SK-N-MC (cell line): ENCODE data around the gene RAPGEF2.

Experiments
- DNase-seq: peaks from one replicate; pipeline ENCODE4 v3.0.0-alpha.2; 2011; ENCODE audit warnings: low read depth, low spot score
- H3K27ac ChIP-seq: fragments of 200-600 bp; sonication (generic); 2 replicates; pipeline ENCODE4 v1.5.1; 2016; ENCODE audit warnings: mixed run types
- H3K36me3 ChIP-seq: fragments of 200-600 bp; sonication (generic); 2 replicates; pipeline ENCODE4 v1.6.1; 2017; ENCODE audit warnings: antibody characterized with exemption, low read length, mixed read lengths; ENCODE audit not compliant: insufficient read depth
- H3K4me3 ChIP-seq: fragments of 200-600 bp; sonication (generic); 2 replicates; pipeline ENCODE4 v1.5.1; 2016
- H3K9ac ChIP-seq: fragments of 200-600 bp; sonication (generic); 2 replicates; pipeline ENCODE4 v1.8.0; 2017; ENCODE audit warnings: mixed run types, mixed read lengths; ENCODE audit not compliant: insufficient read length
- H3K9me3 ChIP-seq: fragments of 200-600 bp; sonication (generic); 2 replicates; pipeline ENCODE4 v1.6.1; 2017; ENCODE audit warnings: low read depth, mild to moderate bottlenecking, antibody characterized with exemption, low read length, moderate library complexity, mixed read lengths
- EZH2 ChIP-seq: fragments of 200-600 bp; sonication (generic); IDR thresholded peaks from one replicate; pipeline ENCODE4 v1.6.1; 2017; ENCODE audit warnings: antibody characterized with exemption
- FOXP2 ChIP-seq: optimal IDR thresholded peaks from 2 replicates; pipeline ENCODE3; 2011; ENCODE audit warnings: mild to moderate bottlenecking, moderate library complexity; ENCODE audit not compliant: insufficient read depth; ENCODE audit errors: extremely low read length, control extremely low read depth
- POLR2AphosphoS5 ChIP-seq: IDR thresholded peaks from 2 replicates; pipeline ENCODE4 v1.6.1; 2012; ENCODE audit warnings: mild to moderate bottlenecking, low read depth, low read length, borderline replicate concordance

RAPGEF2 gene

DNA sequence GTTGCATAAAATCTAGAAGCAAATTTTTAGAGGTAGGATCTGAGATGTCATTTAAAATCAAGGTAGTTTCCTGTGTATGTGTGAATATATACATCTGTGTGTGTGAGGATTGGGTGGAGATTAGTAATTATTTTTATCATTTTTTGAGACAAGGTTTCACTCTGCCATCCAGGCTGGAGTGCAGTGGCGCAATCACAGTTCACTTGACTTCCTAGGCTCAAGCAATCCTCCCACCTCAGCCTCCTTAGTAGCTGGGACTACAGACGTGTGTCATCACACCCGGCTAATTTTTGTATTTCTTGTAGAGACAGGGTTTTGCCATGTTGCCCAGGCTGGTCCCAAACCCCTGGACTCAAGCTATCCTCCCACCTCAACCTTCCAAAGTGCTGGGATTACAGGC, 188.3 kb downstream of the RAPGEF2 start:
- no peaks in the 10 kb centered on the region for H3K9me3 ChIP-seq
- H3K27ac ChIP-seq: no peak overlapping the region
- DNase-seq: no peak
- no peak overlapping the region for H3K9ac ChIP-seq
- H3K4me3 ChIP-seq: no peak overlapping the region
- no peaks in the 10 kb centered on the region for H3K36me3 ChIP-seq
- no peak for TF ChIP-seq EZH2
- TF ChIP-seq POLR2AphosphoS5: no peak
- no peak for TF ChIP-seq FOXP2

DNA sequence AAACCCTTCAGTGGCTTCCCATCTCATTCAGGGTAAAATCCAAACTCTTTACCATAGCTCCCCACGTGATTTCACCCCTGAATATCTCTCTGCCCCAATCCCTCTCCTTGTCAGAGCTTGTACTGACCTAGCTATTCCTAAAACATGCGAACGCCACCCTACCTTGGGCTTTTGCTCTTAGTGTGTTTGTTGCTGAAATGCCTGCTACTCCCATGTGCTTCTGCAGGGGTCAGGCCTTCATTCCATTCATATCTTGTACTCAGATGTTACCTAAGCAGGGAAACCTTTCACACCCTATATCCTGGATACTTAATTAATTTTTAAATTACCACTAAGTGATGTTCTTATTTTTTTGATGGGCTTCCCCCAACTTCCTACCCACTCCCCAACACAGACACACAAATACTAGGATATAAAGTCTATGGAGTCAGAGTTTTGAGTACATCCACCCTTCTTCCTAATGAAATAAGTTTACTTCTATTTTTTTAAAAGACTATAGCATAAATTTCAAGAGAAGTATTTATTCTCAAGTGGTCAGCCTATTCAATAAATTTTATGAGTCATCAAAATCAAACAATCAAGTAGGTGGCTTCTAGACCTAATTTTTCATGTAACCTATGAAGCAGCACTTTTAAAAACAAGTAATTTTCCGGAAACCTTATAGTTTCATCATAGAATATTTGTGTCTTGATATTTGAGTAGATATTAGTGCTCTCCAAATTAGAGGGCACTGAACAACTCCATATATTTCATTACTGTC, 189.4 kb downstream of the RAPGEF2 start:
- Histone ChIP-seq H3K9ac (no peak overlapping the region), H3K9me3 (no peaks in the 10 kb centered on the region), H3K4me3 (no peak overlapping the region), H3K27ac (no peak overlapping the region), H3K36me3 (no peaks in the 10 kb centered on the region)
- TF ChIP-seq FOXP2: no peak
- no peak for TF ChIP-seq POLR2AphosphoS5
- TF ChIP-seq EZH2: no peak
- DNase-seq: no peak

DNA sequence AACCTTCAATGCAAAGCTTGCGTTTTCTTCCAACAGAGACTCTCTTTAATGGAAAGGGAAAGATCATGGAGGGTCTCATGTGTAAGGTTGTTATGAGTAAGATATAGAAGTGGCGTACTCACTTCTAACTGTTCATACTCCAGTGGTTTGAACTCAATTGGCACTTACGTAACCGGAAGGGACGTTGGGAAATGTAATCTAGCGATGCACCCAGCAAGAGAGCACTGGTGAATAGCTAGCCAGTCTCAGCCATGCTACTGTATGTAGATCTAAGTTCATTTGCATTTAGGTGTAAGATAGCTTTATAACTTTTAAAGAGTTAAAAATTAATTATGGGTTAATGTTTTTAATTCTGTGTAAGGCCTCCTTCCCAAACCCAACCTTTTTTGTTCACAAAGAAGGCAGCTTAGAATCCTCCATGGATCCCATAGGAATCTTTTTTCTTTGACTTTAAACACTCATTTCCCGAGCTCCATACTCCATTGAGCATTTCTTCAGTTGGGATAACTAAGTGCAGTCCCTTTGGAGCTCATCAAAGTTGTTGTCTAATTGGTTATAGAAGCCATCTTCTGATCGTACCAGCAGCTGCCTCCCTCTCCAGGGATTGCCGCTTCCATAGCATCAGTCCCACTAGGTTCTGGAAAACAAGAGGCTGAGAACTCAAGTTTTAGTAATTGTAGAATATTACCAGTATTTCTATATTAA, 191.1 kb downstream of the RAPGEF2 start:
- TF ChIP-seq EZH2: no peak
- TF ChIP-seq POLR2AphosphoS5: no peak
- no peak for TF ChIP-seq FOXP2
- H3K4me3 ChIP-seq: no peak overlapping the region
- H3K9me3 ChIP-seq: no peaks in the 10 kb centered on the region
- H3K9ac ChIP-seq: no peak overlapping the region
- no peak overlapping the region for H3K27ac ChIP-seq
- H3K36me3 ChIP-seq: no peaks in the 10 kb centered on the region
- no peak for DNase-seq

DNA sequence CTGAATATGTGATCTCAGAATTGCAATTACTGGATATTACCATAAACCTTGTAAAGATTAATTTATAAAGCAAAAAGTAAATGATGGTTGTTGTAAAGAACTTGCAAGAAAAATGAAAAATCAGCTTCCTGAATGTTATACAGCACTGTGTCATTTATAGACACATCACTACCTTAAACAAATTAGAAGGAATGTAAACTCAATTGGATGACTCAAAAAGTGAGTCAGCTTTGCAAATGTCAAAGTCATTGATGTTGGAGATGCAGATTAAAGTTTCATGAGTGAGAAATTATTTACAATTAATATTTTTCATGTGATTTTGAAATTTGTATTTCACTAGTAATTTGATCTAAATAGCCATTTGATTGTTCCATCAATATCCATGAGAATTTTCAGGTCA, 193.2 kb downstream of the RAPGEF2 start:
- H3K36me3 ChIP-seq: no peaks in the 10 kb centered on the region
- H3K27ac ChIP-seq: no peak overlapping the region

DNA sequence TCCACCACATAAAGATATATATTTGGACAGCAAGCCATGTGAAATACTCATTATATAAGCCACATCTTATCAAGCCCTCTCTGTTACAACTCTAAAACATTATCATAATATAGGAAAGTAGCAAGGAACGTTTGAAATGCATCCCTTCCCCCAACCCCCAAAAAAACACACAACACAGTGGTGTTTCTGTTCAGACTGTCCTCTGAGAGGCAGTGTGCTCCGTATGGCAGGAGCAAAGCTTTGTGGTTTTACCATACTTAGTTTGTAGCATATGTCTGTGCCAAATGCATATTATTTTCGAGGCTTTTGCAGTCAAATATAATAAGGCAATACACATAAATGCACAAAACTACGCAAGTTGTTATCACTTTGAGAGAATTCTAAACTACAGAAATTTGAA, 194.2 kb downstream of the RAPGEF2 start:
- no peak for DNase-seq
- Histone ChIP-seq H3K9ac (no peak overlapping the region), H3K36me3 (no peaks in the 10 kb centered on the region), H3K9me3 (no peaks in the 10 kb centered on the region), H3K27ac (no peak overlapping the region), H3K4me3 (no peak overlapping the region)
- TF ChIP-seq POLR2AphosphoS5 (no peak), FOXP2 (no peak), EZH2 (no peak)

More for the DNA sequence above, 193.2 kb downstream of the RAPGEF2 start:
- DNase-seq: no peak
- Histone ChIP-seq H3K9me3 (no peaks in the 10 kb centered on the region), H3K9ac (no peak overlapping the region), H3K4me3 (no peak overlapping the region)
- no peak for TF ChIP-seq POLR2AphosphoS5
- TF ChIP-seq FOXP2: no peak
- TF ChIP-seq EZH2: no peak

DNA sequence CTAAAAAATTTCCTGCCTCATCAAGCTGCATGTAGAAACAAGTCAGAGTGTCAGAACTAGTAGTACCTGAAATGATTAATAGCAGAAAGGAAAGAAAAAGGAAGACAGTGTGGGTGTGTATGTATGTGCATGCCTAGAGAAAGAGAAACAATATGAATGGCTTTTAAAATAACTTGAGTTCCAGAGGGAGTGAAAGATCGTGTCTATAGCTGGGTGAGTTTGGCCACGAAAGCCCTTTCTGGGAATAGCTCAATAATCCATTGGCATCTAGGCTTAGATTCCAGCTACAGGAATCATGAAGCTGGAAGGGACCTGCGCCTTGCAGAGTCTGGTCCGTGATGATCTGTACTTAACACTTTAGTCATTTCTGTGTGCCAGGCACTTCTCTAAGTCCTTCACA, 195.6 kb downstream of the RAPGEF2 start:
- H3K36me3 ChIP-seq: no peaks in the 10 kb centered on the region
- TF ChIP-seq FOXP2: no peak
- no peak for TF ChIP-seq EZH2
- no peak for TF ChIP-seq POLR2AphosphoS5
- no peak overlapping the region for H3K27ac ChIP-seq
- H3K4me3 ChIP-seq: no peak overlapping the region
- no peak overlapping the region for H3K9ac ChIP-seq
- no peak for DNase-seq
- no peaks in the 10 kb centered on the region for H3K9me3 ChIP-seq

DNA sequence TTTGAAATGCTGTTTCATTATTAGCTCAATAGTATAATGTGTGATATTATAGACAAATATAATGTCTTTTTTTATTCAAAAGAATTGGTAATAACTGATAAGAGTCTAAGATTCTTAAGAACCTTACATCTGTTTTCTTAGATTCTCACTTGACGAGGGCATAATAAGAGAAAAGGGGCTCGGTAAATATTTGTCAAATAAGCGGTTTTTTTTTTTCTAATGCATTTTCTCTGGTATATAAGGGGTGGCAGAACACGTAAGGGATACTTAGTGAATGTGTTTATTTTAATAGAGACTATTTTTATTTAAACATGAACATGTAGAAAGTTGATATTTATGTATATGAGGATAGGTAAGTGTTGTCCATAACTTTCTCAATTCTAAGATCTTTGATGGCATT, 200.6 kb downstream of the RAPGEF2 start:
- no peak for DNase-seq
- Histone ChIP-seq H3K36me3 (no peaks in the 10 kb centered on the region), H3K9me3 (no peaks in the 10 kb centered on the region), H3K27ac (no peak overlapping the region), H3K9ac (no peak overlapping the region), H3K4me3 (no peak overlapping the region)
- TF ChIP-seq EZH2 (no peak), POLR2AphosphoS5 (no peak), FOXP2 (no peak)

DNA sequence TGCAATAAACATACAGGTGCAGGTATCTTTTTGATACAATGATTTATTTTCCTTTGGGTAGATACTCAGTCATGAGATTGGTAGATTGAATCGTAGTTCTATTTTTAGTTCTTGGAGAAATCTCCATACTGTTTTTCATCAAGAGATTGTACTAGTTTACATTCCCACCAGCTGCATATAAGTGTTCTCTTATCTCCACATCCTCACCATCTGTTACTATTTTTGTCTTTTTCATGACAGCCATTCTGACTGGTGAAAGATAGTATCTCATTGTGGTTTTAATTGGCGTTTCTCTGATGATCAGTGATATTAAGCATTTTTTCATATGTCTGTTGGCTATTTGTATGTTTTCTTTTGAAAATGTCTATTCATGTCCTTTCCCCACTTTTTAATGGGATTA, 202.2 kb downstream of the RAPGEF2 start:
- Histone ChIP-seq H3K9ac (no peak overlapping the region), H3K4me3 (no peak overlapping the region), H3K9me3 (no peaks in the 10 kb centered on the region), H3K36me3 (no peaks in the 10 kb centered on the region), H3K27ac (no peak overlapping the region)
- TF ChIP-seq POLR2AphosphoS5 (no peak), FOXP2 (no peak), EZH2 (no peak)
- no peak for DNase-seq
